Naive thymus-derived CD4-positive, alpha-beta T cell (primary cell): ENCODE results near the gene PTPRN2. TPM values are rescaled to one million over a fixed set of nuclear protein-coding genes. Genes with fewer than 3 reads are reported as not detected.
"Not testable (repeated sequence)": the region's sequence is repeated elsewhere in the genome, so short reads cannot be mapped to it uniquely, and the experiment has no call there.

Experiments
- ATAC-seq: fragments of 150-1000 bp; cut with Tn5 transposase; 2 replicates; pipeline ENCODE4 v1.10.0; 2021; ENCODE audit warnings: mild to moderate bottlenecking, moderate library complexity
- CTCF ChIA-PET: fragments of 350-600 bp; sonication (Branson Sonifier 250); formaldehyde crosslinking; loops from one replicate; lab custom pipeline; 2021; ENCODE audit warnings: antibody characterized with exemption; lab: Charles Lee
- POLR2A ChIA-PET: fragments of 350-600 bp; sonication (Branson Sonifier 250); formaldehyde crosslinking; loops from one replicate; lab custom pipeline; 2021; ENCODE audit warnings: antibody characterized with exemption, inconsistent platforms; lab: Charles Lee
- DNase-seq, 9 donors: peaks; one replicate each; pipeline versions ENCODE4 v3.0.0 to v3.0.0-alpha.2; 2020 to 2022; ENCODE audit warnings: mixed read lengths in 1 of 9
- H3K27ac ChIP-seq: one replicate; pipeline ENCODE4 v1.7.0; 2013; ENCODE audit warnings: mild to moderate bottlenecking, low read depth, low read length, moderate library complexity
- H3K27me3 ChIP-seq, 2 donors: one replicate each; pipeline ENCODE4 v1.7.0; 2013; ENCODE audit warnings: low read length in 2 of 2, mild to moderate bottlenecking in 2 of 2, moderate library complexity in 2 of 2; ENCODE audit not compliant: control insufficient read depth in 2 of 2, insufficient read depth in 2 of 2
- H3K36me3 ChIP-seq, 3 experiments: 1 replicate in 2 of 3; 2 replicates in 1 of 3; pipeline ENCODE4 v1.7.0; 2013; ENCODE audit warnings: low read length in 3 of 3, mild to moderate bottlenecking in 3 of 3, moderate library complexity in 1 of 3; ENCODE audit not compliant: insufficient read depth in 3 of 3, control insufficient read depth in 2 of 3
- H3K4me1 ChIP-seq, 2 donors: one replicate each; pipeline ENCODE4 v1.7.0; 2013; ENCODE audit warnings: low read length in 2 of 2, mild to moderate bottlenecking in 2 of 2, moderate library complexity in 1 of 2; ENCODE audit not compliant: control insufficient read depth in 2 of 2, insufficient read depth in 2 of 2
- H3K4me3 ChIP-seq: 2 replicates; pipeline ENCODE4 v1.7.0; 2013; ENCODE audit warnings: mild to moderate bottlenecking, low read length
- H3K9me3 ChIP-seq, 3 experiments: 1 replicate in 2 of 3; 2 replicates in 1 of 3; pipeline ENCODE4 v1.7.0; 2013; ENCODE audit warnings: low read length in 3 of 3; ENCODE audit not compliant: control insufficient read depth in 2 of 3
- H3K27ac Mint-ChIP-seq, 9 donors: one replicate each; pipeline ENCODE4 v1.8.0; 2020 to 2022; ENCODE audit warnings: mixed read lengths in 9 of 9, mild to moderate bottlenecking in 8 of 9, moderate library complexity in 5 of 9, inconsistent platforms in 2 of 9
- H3K27me3 Mint-ChIP-seq, 5 donors: one replicate each; pipeline ENCODE4 v1.8.0; 2021 to 2022; ENCODE audit warnings: mixed read lengths in 5 of 5, mild to moderate bottlenecking in 1 of 5
- H3K36me3 Mint-ChIP-seq, 5 donors: one replicate each; pipeline ENCODE4 v1.8.0; 2020 to 2022; ENCODE audit warnings: mixed read lengths in 5 of 5, mild to moderate bottlenecking in 3 of 5, inconsistent platforms in 1 of 5
- H3K4me1 Mint-ChIP-seq, 7 donors: one replicate each; pipeline ENCODE4 v1.8.0; 2020 to 2022; ENCODE audit warnings: mixed read lengths in 7 of 7, mild to moderate bottlenecking in 3 of 7, inconsistent platforms in 1 of 7
- H3K4me3 Mint-ChIP-seq, 10 donors: one replicate each; pipeline ENCODE4 v1.8.0; 2020 to 2022; ENCODE audit warnings: mild to moderate bottlenecking in 10 of 10, mixed read lengths in 10 of 10, moderate library complexity in 6 of 10, inconsistent platforms in 2 of 10
- H3K9me3 Mint-ChIP-seq, 11 donors: one replicate each; pipeline ENCODE4 v1.8.0; 2020 to 2022; ENCODE audit warnings: mixed read lengths in 11 of 11, mild to moderate bottlenecking in 4 of 11, inconsistent platforms in 1 of 11, moderate library complexity in 1 of 11
- intact Hi-C, 2 donors: fragments of 100-400 bp; cut with micrococcal nuclease; formaldehyde crosslinking; loops; one replicate each; pipeline ENCODE4 v1.15.1; 2023
- polyA plus RNA-seq, 2 donors: library from polyadenylated mRNA; unstranded; fragments of 300-500 nt; fragmentation: Illumina TruSeq; gene quantifications; one replicate each; pipeline ENCODE4 v1.2.3, GENCODE V29; 2021
- total RNA-seq, 6 experiments: library from RNA in 5 of 6; stranded (reverse) in 5 of 6; gene quantifications; 1 replicate in 5 of 6; 2 replicates in 1 of 6; pipeline ENCODE4 v1.2.3 and lab custom pipeline; 2021 to 2026

PTPRN2 gene
- total and polyA plus RNA-seq, 7 experiments from 2014 or later: 0.58 to 2.3 (median 1.4) TPM

- no peaks in the 10 kb centered on the region for H3K36me3 Mint-ChIP-seq
- CTCF ChIA-PET: interaction anchor here (1.9 kb wide), 1 partner anchor 15 kb away, joined by 4 read pairs; no protein-coding TSS in a partner anchor
Observed at GRCh38 chr7:158387546-158387891, 200.1 kb downstream of the PTPRN2 start.

GRCh38 chr7:158386866-158387545 is 200.6 kb downstream of the PTPRN2 start:
- ATAC-seq (no peak), DNase-seq (no peak)
- Histone ChIP-seq H3K9me3 (no peaks in the 10 kb centered on the region), H3K27ac (no peak overlapping the region), H3K4me3 (no peak overlapping the region), H3K36me3 (no peaks in the 10 kb centered on the region), H3K27me3 (no peaks in the 10 kb centered on the region), H3K4me1 (no peaks in the 10 kb centered on the region)
- ChIA-PET POLR2A (no interaction called here), CTCF (no interaction called here)
- H3K4me1 Mint-ChIP-seq: no peaks in the 10 kb centered on the region
- no peak overlapping the region for H3K27ac Mint-ChIP-seq
- no peak overlapping the region for H3K4me3 Mint-ChIP-seq
- intact Hi-C loops: no loop called here
- H3K36me3 Mint-ChIP-seq: no peaks in the 10 kb centered on the region
- H3K27me3 Mint-ChIP-seq: peaks cover 0 to 22% (median 11%) of the 10 kb centered on the region in 5 donors
- peaks cover 0 to 1% (median 0%) of the 10 kb centered on the region in 11 donors for H3K9me3 Mint-ChIP-seq

More at GRCh38 chr7:158387546-158387891, 200.1 kb downstream of the PTPRN2 start:
- Mint-ChIP-seq H3K4me3 (no peak overlapping the region), H3K27ac (no peak overlapping the region), H3K9me3 (peaks cover 0 to 1% (median 0%) of the 10 kb centered on the region in 11 donors), H3K27me3 (peaks cover 0 to 17% (median 6%) of the 10 kb centered on the region in 5 donors), H3K4me1 (no peaks in the 10 kb centered on the region)
- POLR2A ChIA-PET: no interaction called here
- Histone ChIP-seq H3K4me3 (no peak overlapping the region), H3K36me3 (no peaks in the 10 kb centered on the region), H3K27me3 (no peaks in the 10 kb centered on the region), H3K27ac (no peak overlapping the region), H3K4me1 (no peaks in the 10 kb centered on the region), H3K9me3 (no peaks in the 10 kb centered on the region)
- intact Hi-C loops: no loop called here
- DNase-seq: no peak
- ATAC-seq: no peak

GRCh38 chr7:158386355-158386618 is 201.3 kb downstream of the PTPRN2 start:
- Mint-ChIP-seq H3K27ac (no peak overlapping the region), H3K9me3 (peaks cover 0 to 5% (median 1%) of the 10 kb centered on the region in 11 donors), H3K4me3 (no peak overlapping the region), H3K27me3 (peaks cover 0 to 26% (median 11%) of the 10 kb centered on the region in 5 donors), H3K36me3 (no peaks in the 10 kb centered on the region), H3K4me1 (no peaks in the 10 kb centered on the region)
- ATAC-seq (no peak), DNase-seq (no peak)
- CTCF ChIA-PET: no interaction called here
- Histone ChIP-seq H3K27ac (no peak overlapping the region), H3K4me3 (no peak overlapping the region), H3K4me1 (no peaks in the 10 kb centered on the region), H3K9me3 (no peaks in the 10 kb centered on the region), H3K36me3 (no peaks in the 10 kb centered on the region), H3K27me3 (no peaks in the 10 kb centered on the region)
- POLR2A ChIA-PET: no interaction called here
- intact Hi-C loops: no loop called here

- H3K27me3 Mint-ChIP-seq: peaks cover 0 to 26% (median 14%) of the 10 kb centered on the region in 5 donors
- ATAC-seq, H3K4me1 ChIP-seq, H3K36me3 Mint-ChIP-seq, H3K27ac ChIP-seq, intact Hi-C loops, H3K9me3 ChIP-seq, H3K4me3 Mint-ChIP-seq, H3K27ac Mint-ChIP-seq, POLR2A ChIA-PET, H3K27me3 ChIP-seq, CTCF ChIA-PET, H3K4me3 ChIP-seq, H3K36me3 ChIP-seq, H3K9me3 Mint-ChIP-seq, H3K4me1 Mint-ChIP-seq, DNase-seq: not testable (repeated sequence)
Observed at GRCh38 chr7:158385496-158386354, 201.9 kb downstream of the PTPRN2 start.

- Mint-ChIP-seq H3K36me3 (peaks cover 0 to 5% (median 0%) of the 10 kb centered on the region in 5 donors), H3K27ac (no peak overlapping the region), H3K4me3 (no peak overlapping the region), H3K4me1 (no peaks in the 10 kb centered on the region), H3K27me3 (peaks cover 0 to 26% (median 14%) of the 10 kb centered on the region in 5 donors), H3K9me3 (peaks cover 0 to 18% (median 6%) of the 10 kb centered on the region in 11 donors)
- Histone ChIP-seq H3K36me3 (no peaks in the 10 kb centered on the region), H3K9me3 (no peaks in the 10 kb centered on the region), H3K4me1 (no peaks in the 10 kb centered on the region), H3K27ac (no peak overlapping the region), H3K27me3 (no peaks in the 10 kb centered on the region), H3K4me3 (no peak overlapping the region)
- intact Hi-C loops: no loop called here
- ATAC-seq (no peak), DNase-seq (no peak)
- POLR2A ChIA-PET: no interaction called here
- CTCF ChIA-PET: no interaction called here
Observed at GRCh38 chr7:158384746-158385145, 202.9 kb downstream of the PTPRN2 start.

- Histone ChIP-seq H3K36me3 (no peaks in the 10 kb centered on the region), H3K27ac (no peak overlapping the region), H3K4me3 (no peak overlapping the region), H3K9me3 (no peaks in the 10 kb centered on the region), H3K27me3 (no peaks in the 10 kb centered on the region), H3K4me1 (no peaks in the 10 kb centered on the region)
- Mint-ChIP-seq H3K36me3 (peaks cover 0 to 5% (median 0%) of the 10 kb centered on the region in 5 donors), H3K27me3 (peaks cover 0 to 26% (median 14%) of the 10 kb centered on the region in 5 donors), H3K27ac (no peak overlapping the region), H3K4me3 (no peak overlapping the region), H3K4me1 (no peaks in the 10 kb centered on the region), H3K9me3 (peaks cover 0 to 24% (median 6%) of the 10 kb centered on the region in 11 donors)
- intact Hi-C loops: no loop called here
- DNase-seq (no peak), ATAC-seq (no peak)
- ChIA-PET POLR2A (no interaction called here), CTCF (no interaction called here)
Observed at GRCh38 chr7:158383665-158384064, 204.0 kb downstream of the PTPRN2 start.
